H1 (cell line): ENCODE measurements around the gene EPB41L2. TPM values are rescaled to one million over a fixed set of nuclear protein-coding genes. Genes with fewer than 3 reads are reported as not detected.
A peak's percentile ranks its signal among the peaks of the same experiment; 100 is the strongest.

Experiments used
- CTCF ChIA-PET: fragments of 300-600 bp; sonication (Branson Sonifier 250); formaldehyde crosslinking; loops from one replicate; lab custom pipeline; 2021; ENCODE audit not compliant: partially characterized antibody; lab: Charles Lee
- POLR2A ChIA-PET: fragments of 300-600 bp; sonication (Branson Sonifier 250); formaldehyde crosslinking; loops from one replicate; lab custom pipeline; 2021; ENCODE audit warnings: inconsistent platforms; ENCODE audit not compliant: partially characterized antibody; lab: Charles Lee
- DNase-seq, 2 experiments: peaks; one replicate each; pipeline versions ENCODE4 v3.0.0 to v3.0.0-alpha.2; 2010 to 2022; ENCODE audit warnings: low spot score in 2 of 2, low read depth in 1 of 2, mixed read lengths in 1 of 2
- FAIRE-seq: peaks from 2 replicates; lab custom pipeline; 2011; peaks lifted over from hg19 to GRCh38; lab: Jason Lieb, UNC
- H2AFZ ChIP-seq: 2 replicates; pipeline ENCODE4 v1.8.1; 2012; ENCODE audit warnings: low read length, inconsistent platforms
- H2AK5ac ChIP-seq: 2 replicates; pipeline ENCODE4 v1.6.1; 2013; ENCODE audit warnings: low read depth, low read length
- H2BK120ac ChIP-seq: replicated peaks from 2 replicates; pipeline ENCODE3; 2013; ENCODE audit warnings: low read depth, low read length, inconsistent platforms
- H2BK12ac ChIP-seq: 2 replicates; pipeline ENCODE4 v1.6.1; 2013; ENCODE audit warnings: low read depth, low read length
- H2BK15ac ChIP-seq: 2 replicates; pipeline ENCODE4 v1.6.1; 2013; ENCODE audit warnings: low read length
- H2BK20ac ChIP-seq: 2 replicates; pipeline ENCODE4 v1.6.1; 2013; ENCODE audit warnings: low read length
- H2BK5ac ChIP-seq: 2 replicates; pipeline ENCODE4 v1.6.1; 2013; ENCODE audit warnings: low read depth, low read length
- H3K14ac ChIP-seq: 2 replicates; pipeline ENCODE4 v1.6.1; 2013; ENCODE audit warnings: inconsistent platforms; ENCODE audit not compliant: insufficient read length
- H3K18ac ChIP-seq: 2 replicates; pipeline ENCODE4 v1.6.1; 2013; ENCODE audit warnings: low read length; ENCODE audit errors: extremely low read depth
- H3K23ac ChIP-seq: 2 replicates; pipeline ENCODE4 v1.6.1; 2013; ENCODE audit warnings: inconsistent platforms; ENCODE audit not compliant: insufficient read length
- H3K23me2 ChIP-seq: 2 replicates; pipeline ENCODE4 v1.6.1; 2013; ENCODE audit warnings: low read depth, low read length
- H3K27ac ChIP-seq: 2 replicates; pipeline ENCODE4 v1.6.1; 2011; ENCODE audit warnings: low read depth, low read length, inconsistent platforms
- H3K27me3 ChIP-seq, 4 experiments: replicated peaks in 1 of 4; 1 replicate in 1 of 4; 2 replicates in 3 of 4; pipeline versions ENCODE4 v1.6.1 to v1.8.1; 2011 to 2013; ENCODE audit warnings: low read length in 3 of 4, mild to moderate bottlenecking in 3 of 4, inconsistent platforms in 2 of 4, mixed read lengths in 2 of 4, moderate library complexity in 1 of 4; ENCODE audit not compliant: control insufficient read depth in 3 of 4, insufficient read depth in 3 of 4; ENCODE audit errors: extremely low read depth in 1 of 4
- H3K36me3 ChIP-seq, 4 experiments: 2 replicates each; pipeline versions ENCODE4 v1.6.1 to v1.8.1; 2011 to 2013; ENCODE audit warnings: mild to moderate bottlenecking in 4 of 4, low read length in 3 of 4, moderate library complexity in 2 of 4, control low read depth in 1 of 4, inconsistent platforms in 1 of 4; ENCODE audit not compliant: insufficient read depth in 4 of 4, control insufficient read depth in 2 of 4
- H3K4ac ChIP-seq: replicated peaks from 2 replicates; pipeline ENCODE3; 2013; ENCODE audit warnings: low read length, low read depth, mixed read lengths, inconsistent platforms; ENCODE audit not compliant: insufficient read length
- H3K4me1 ChIP-seq, 4 experiments: replicated peaks in 1 of 4; 1 replicate in 1 of 4; 2 replicates in 3 of 4; pipeline versions ENCODE4 v1.6.1 to v1.8.1; 2011 to 2013; ENCODE audit warnings: low read length in 3 of 4, inconsistent platforms in 2 of 4, mixed read lengths in 1 of 4; ENCODE audit not compliant: insufficient read depth in 4 of 4, control insufficient read depth in 3 of 4
- H3K4me2 ChIP-seq, 2 experiments: 2 replicates each; pipeline versions ENCODE4 v1.6.1 to v1.8.1; 2011 to 2013; ENCODE audit warnings: low read depth in 2 of 2, low read length in 2 of 2, control low read depth in 1 of 2, inconsistent platforms in 1 of 2, mild to moderate bottlenecking in 1 of 2; ENCODE audit not compliant: insufficient read depth in 1 of 2
- H3K4me3 ChIP-seq, 4 experiments: fragments of 200-600, 300-600 bp in 1 of 4; sonication (generic), shearing (Covaris generic), sonication (Bioruptor Twin) in 1 of 4; 2 replicates each; pipeline versions ENCODE4 v1.5.1 to v1.8.1; 2011 to 2016; ENCODE audit warnings: low read length in 4 of 4, low read depth in 3 of 4, control low read depth in 2 of 4, inconsistent platforms in 2 of 4, mild to moderate bottlenecking in 2 of 4, mixed read lengths in 1 of 4, moderate library complexity in 1 of 4; ENCODE audit not compliant: insufficient read depth in 2 of 4; ENCODE audit errors: extremely low read depth in 1 of 4
- H3K56ac ChIP-seq: replicated peaks from 2 replicates; pipeline ENCODE3; 2013; ENCODE audit warnings: low read depth, mild to moderate bottlenecking, mixed read lengths, low read length, inconsistent platforms; ENCODE audit not compliant: insufficient read length
- H3K79me1 ChIP-seq: 2 replicates; pipeline ENCODE4 v1.6.1; 2013; ENCODE audit warnings: low read depth, low read length, control low read depth
- H3K79me2 ChIP-seq, 2 experiments: 2 replicates each; pipeline versions ENCODE4 v1.6.1 to v1.8.1; 2012 to 2013; ENCODE audit warnings: low read length in 2 of 2, mild to moderate bottlenecking in 2 of 2, inconsistent platforms in 1 of 2; ENCODE audit not compliant: insufficient read depth in 2 of 2, control insufficient read depth in 1 of 2
- H3K9ac ChIP-seq, 4 experiments: replicated peaks in 1 of 4; 1 replicate in 1 of 4; 2 replicates in 3 of 4; pipeline versions ENCODE4 v1.6.1 to v1.8.1; 2011 to 2013; ENCODE audit warnings: low read depth in 3 of 4, low read length in 3 of 4, control low read depth in 2 of 4, mild to moderate bottlenecking in 2 of 4, moderate library complexity in 2 of 4, inconsistent platforms in 1 of 4; ENCODE audit errors: extremely low read depth in 1 of 4
- H3K9me3 ChIP-seq, 2 experiments: 2 replicates each; pipeline versions ENCODE4 v1.6.1 to v1.8.1; 2012 to 2013; ENCODE audit warnings: mild to moderate bottlenecking in 2 of 2, moderate library complexity in 2 of 2, control low read depth in 1 of 2, inconsistent platforms in 1 of 2, low read depth in 1 of 2, low read length in 1 of 2, mixed read lengths in 1 of 2; ENCODE audit not compliant: insufficient read depth in 2 of 2
- H4K20me1 ChIP-seq, 2 experiments: replicated peaks in 1 of 2; 2 replicates each; pipeline versions ENCODE3 to v1.8.1; 2011 to 2013; ENCODE audit warnings: inconsistent platforms in 2 of 2, low read length in 2 of 2, mild to moderate bottlenecking in 1 of 2; ENCODE audit not compliant: insufficient read depth in 2 of 2, control insufficient read depth in 1 of 2
- H4K5ac ChIP-seq: 2 replicates; pipeline ENCODE4 v1.6.1; 2013; ENCODE audit warnings: low read length, low read depth, mixed read lengths, inconsistent platforms; ENCODE audit not compliant: insufficient read length
- H4K8ac ChIP-seq: 2 replicates; pipeline ENCODE4 v1.8.0; 2013; ENCODE audit warnings: mild to moderate bottlenecking, moderate library complexity, low read length, inconsistent platforms; ENCODE audit not compliant: insufficient read depth; ENCODE audit errors: extremely low read depth
- H4K91ac ChIP-seq: replicated peaks from 2 replicates; pipeline ENCODE3; 2013; ENCODE audit warnings: low read length, mixed read lengths, inconsistent platforms; ENCODE audit not compliant: insufficient read length
- ASH2L ChIP-seq: fragments of 200-600, 300-600 bp; sonication (generic); IDR thresholded peaks from one replicate; pipeline ENCODE4 v1.7.1; 2017; ENCODE audit warnings: low read length
- FOSL1 ChIP-seq: IDR thresholded peaks from 2 replicates; pipeline ENCODE4 v1.6.1; 2011; ENCODE audit warnings: mild to moderate bottlenecking, low read depth, low read length, moderate library complexity; ENCODE audit not compliant: insufficient read depth
- MAX ChIP-seq: IDR thresholded peaks from 2 replicates; pipeline ENCODE4 v1.6.1; 2012; ENCODE audit warnings: inconsistent platforms
- NRF1 ChIP-seq: IDR thresholded peaks from 2 replicates; pipeline ENCODE4 v1.6.1; 2011; ENCODE audit warnings: mild to moderate bottlenecking, low read depth, low read length, improper control_type of control experiment
- RAD21 ChIP-seq, 2 experiments: IDR thresholded peaks in 1 of 2; conservative IDR thresholded peaks in 1 of 2; 2 replicates each; pipeline ENCODE4 v1.6.1; 2011; ENCODE audit warnings: low read depth in 2 of 2, low read length in 2 of 2, improper control_type of control experiment in 1 of 2, inconsistent platforms in 1 of 2, mild to moderate bottlenecking in 1 of 2, moderate library complexity in 1 of 2
- SIN3A ChIP-seq, 2 experiments: IDR thresholded peaks in 1 of 2; conservative IDR thresholded peaks in 1 of 2; 2 replicates each; pipeline ENCODE4 v1.6.1; 2011 to 2012; ENCODE audit warnings: low read length in 2 of 2, improper control_type of control experiment in 1 of 2, low read depth in 1 of 2, mild to moderate bottlenecking in 1 of 2
- SRF ChIP-seq: IDR thresholded peaks from 2 replicates; pipeline ENCODE4 v1.6.1; 2011; ENCODE audit warnings: mild to moderate bottlenecking, low read depth, low read length, moderate library complexity
- TAF1 ChIP-seq: IDR thresholded peaks from 2 replicates; pipeline ENCODE4 v1.6.1; 2011; ENCODE audit warnings: mild to moderate bottlenecking, low read depth, low read length
- USF2 ChIP-seq: IDR thresholded peaks from 2 replicates; pipeline ENCODE4 v1.6.1; 2011; ENCODE audit warnings: low read length, improper control_type of control experiment
- WGBS, 2 experiments: shearing (Covaris generic) in 1 of 2; methylation state at CpG; one replicate each; pipeline versions ENCODE4 v1.1.6 to v1.1.7; 2013 to 2015; ENCODE audit warnings: low lambda C conversion rate in 2 of 2, mixed read lengths in 2 of 2, inconsistent platforms in 1 of 2, low coverage in 1 of 2, missing lambda C conversion rate in 1 of 2; ENCODE audit not compliant: insufficient replicate concordance in 2 of 2, insufficient coverage in 1 of 2, insufficient read length in 1 of 2; ENCODE audit errors: extremely low coverage in 1 of 2, missing lambda C conversion rate in 1 of 2; 5-methylcytosine and 5-hydroxymethylcytosine counted together
- polyA plus RNA-seq, 7 experiments: library from polyadenylated mRNA; depleted of rRNA in 3 of 7; stranded (reverse) in 5 of 7; unstranded in 2 of 7; fragments of >200 nt in 5 of 7; fragments of 200-250 nt in 2 of 7; gene quantifications; 1 replicate in 5 of 7; 2 replicates in 1 of 7; 4 replicates in 1 of 7; pipeline versions ENCODE4 v1.2.1 to v1.2.3, GENCODE V29; 2011 to 2013; ENCODE audit warnings: missing spikeins in 2 of 7, mixed read lengths in 2 of 7
- total RNA-seq: library from RNA; stranded (reverse); fragmentation: NEBNext Ultra II Directional; extraction: Animal tissue kit (Norgen Biotek cat#: 25700); gene quantifications from 2 replicates; pipeline ENCODE4 v1.2.1, GENCODE V29; 2021

EPB41L2 gene
- total and polyA plus RNA-seq, 2 of the 8 experiments (the other 6 are each of a cell fraction or from before 2014, with no cell fraction given) = 22.5 to 123 TPM

- Histone ChIP-seq H3K27me3 (no peaks in the 10 kb centered on the region), H4K20me1 (no peaks in the 10 kb centered on the region), H3K14ac (no peak overlapping the region), H2BK5ac (no peak overlapping the region), H3K9me3 (no peaks in the 10 kb centered on the region), H3K36me3 (no peaks in the 10 kb centered on the region), H4K91ac (no peak overlapping the region), H2BK20ac (no peak overlapping the region), H3K18ac (no peak overlapping the region), H2BK15ac (no peak overlapping the region), H3K4me2 (peak overlapping the region; percentile 76 to 81), H3K4ac (no peak overlapping the region), H3K27ac (no peak overlapping the region), H3K4me1 (peaks cover 2 to 20% (median 7%) of the 10 kb centered on the region in 4 experiments; a peak in 5 of 7 replicates), H3K79me1 (peaks cover 3% of the 10 kb centered on the region; the same call in 1 of the 2 replicates), H3K56ac (no peak overlapping the region), H3K23me2 (peaks cover 5% of the 10 kb centered on the region), H2AFZ (no peak overlapping the region), H2BK120ac (no peak overlapping the region), H4K8ac (no peak overlapping the region), H2AK5ac (no peak overlapping the region), H3K23ac (no peak overlapping the region), H2BK12ac (no peak overlapping the region), H3K4me3 (peak overlapping the region in 1 of 4 experiments; percentile 96; a peak in 3 of 8 replicates), H3K9ac (no peak overlapping the region), H3K79me2 (peaks cover 0 to 59% of the 10 kb centered on the region in 2 experiments; a peak in 3 of 4 replicates), H4K5ac (no peak overlapping the region)
- FAIRE-seq (peak; percentile 63), DNase-seq (no peak)
- POLR2A ChIA-PET = interaction anchor here (1.0 to 1.4 kb wide), 3 partner anchors 10 to 22 kb away, joined by 3 to 4 read pairs (median 4); no protein-coding TSS in a partner anchor
- CTCF ChIA-PET = interaction anchor here (0.7 to 1.5 kb wide), 3 partner anchors 13 to 27 kb away, joined by 3 to 4 read pairs (median 3); no protein-coding TSS in a partner anchor
- WGBS, 2 experiments = 75% methylated on average over 9 of the region's 9 CpGs; no CpG with 5 or more reads in 1 of the 2 experiments
- TF ChIP-seq TAF1 = no peak; the same call in 1 of the 2 replicates
- no peak for TF ChIP-seq SRF
- TF ChIP-seq ASH2L = no peak
- no peak for TF ChIP-seq USF2
- no peak for TF ChIP-seq SIN3A (conservative IDR thresholded peaks at IDR 0.05 in 1 of 2, IDR thresholded peaks at IDR 0.05 in 1 of 2; ENCODE audit: low read depth in 1 of 2, low read length in 2 of 2)
- no peak for TF ChIP-seq NRF1
- TF ChIP-seq MAX = no peak
- TF ChIP-seq RAD21 (IDR thresholded peaks at IDR 0.05 in 1 of 2, conservative IDR thresholded peaks at IDR 0.05 in 1 of 2; ENCODE audit: low read depth in 2 of 2, low read length in 2 of 2) = no peak
- no peak for TF ChIP-seq FOSL1
These were observed 1.8 kb downstream of the EPB41L2 start for GRCh38 chr6:131061041-131061750.
